Measurements from ENCODE around the gene PDPK1.

GRCh38 chr16:2499890-2500429, 37.9 kb upstream of the PDPK1 start:
- TF ChIP-seq CTCF (IDR thresholded peaks at IDR 0.05) = no peak
- TF ChIP-seq POLR2A (IDR thresholded peaks at IDR 0.05) = no peak
